SK-N-MC (cell line): ENCODE results near the gene TMEM132D.

Experiments
- EZH2 ChIP-seq: fragments of 200-600 bp; sonication (generic); IDR thresholded peaks from one replicate; pipeline ENCODE4 v1.6.1; 2017; ENCODE audit warnings: antibody characterized with exemption
- POLR2AphosphoS5 ChIP-seq: IDR thresholded peaks from 2 replicates; pipeline ENCODE4 v1.6.1; 2012; ENCODE audit warnings: mild to moderate bottlenecking, low read depth, low read length, borderline replicate concordance

DNA sequence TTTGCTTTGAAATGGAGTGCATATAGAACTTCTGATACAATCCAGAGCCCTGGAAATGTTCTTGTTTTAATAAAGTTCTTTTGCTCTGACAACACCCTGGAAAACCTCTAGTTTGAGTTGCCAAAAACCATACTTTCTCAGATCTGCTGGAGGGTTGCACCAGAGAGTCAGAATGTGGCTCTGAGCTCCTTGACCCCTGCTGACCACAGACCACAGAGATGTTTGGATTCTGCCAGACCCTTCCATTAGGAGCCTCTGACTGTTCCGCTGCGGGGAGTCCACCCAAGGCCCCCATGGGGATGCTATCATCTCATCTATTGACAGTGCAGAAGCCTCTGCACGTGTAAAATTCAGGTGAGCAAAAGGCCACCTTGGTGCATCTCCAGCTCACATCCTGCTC lies 718.0 kb downstream of the TMEM132D start:
- TF ChIP-seq POLR2AphosphoS5 (no peak), EZH2 (no peak)
